Type B pancreatic cell (in vitro differentiated cells): ENCODE measurements around the gene ATP5MC2. TPM values are rescaled to one million over a fixed set of nuclear protein-coding genes. Genes with fewer than 3 reads are reported as not detected.
"Not testable (repeated sequence)": the region's sequence is repeated elsewhere in the genome, so short reads cannot be mapped to it uniquely, and the experiment has no call there.

ENCODE experiments used
- DNase-seq: peaks from one replicate; pipeline ENCODE4 v3.0.0; 2021; ENCODE audit warnings: mixed read lengths; ENCODE audit not compliant: unreplicated experiment; ENCODE audit errors: extremely low spot score
- H3K27ac Mint-ChIP-seq: 2 replicates; pipeline ENCODE4 v1.8.0; 2021; ENCODE audit warnings: mild to moderate bottlenecking, mixed read lengths
- H3K27me3 Mint-ChIP-seq: 2 replicates; pipeline ENCODE4 v1.8.0; 2021; ENCODE audit warnings: mixed read lengths
- H3K36me3 Mint-ChIP-seq: 2 replicates; pipeline ENCODE4 v1.8.0; 2021; ENCODE audit warnings: mixed read lengths
- H3K4me1 Mint-ChIP-seq: one replicate; pipeline ENCODE4 v1.8.0; 2021; ENCODE audit warnings: mixed read lengths; ENCODE audit not compliant: unreplicated experiment
- H3K4me3 Mint-ChIP-seq: 2 replicates; pipeline ENCODE4 v1.8.0; 2021; ENCODE audit warnings: mild to moderate bottlenecking, mixed read lengths
- H3K9me3 Mint-ChIP-seq: 2 replicates; pipeline ENCODE4 v1.8.0; 2021; ENCODE audit warnings: mixed read lengths
- CTCF ChIP-seq: fragments of 200-600 bp; sonication (generic); conservative IDR thresholded peaks from 2 replicates; pipeline ENCODE4 v1.5.0; 2021; ENCODE audit warnings: antibody characterized with exemption, mild to moderate bottlenecking
- long read RNA-seq: library from polyadenylated mRNA; unstranded; transcript quantifications from one replicate; pipeline ENCODE4 v2.0.0, GENCODE V29; 2020
- total RNA-seq: library from RNA; stranded (reverse); gene quantifications from 2 replicates; pipeline ENCODE4 v1.2.1, GENCODE V29; 2021; ENCODE audit warnings: low replicate concordance

The ATP5MC2 gene
- 312 and 402 TPM in 2 replicates for total RNA-seq
- long read RNA-seq, transcript ATP5MC2-203 (4 exons, 1,976 nt) = minor isoform, 18 of 84 reads
- long read RNA-seq, transcript ATP5MC2-202 (5 exons, 878 nt) = major isoform, 56 of 84 reads
- long read RNA-seq, partial matches to known transcripts = 1 of 84 reads
- long read RNA-seq, other reads (novel, unspliced or antisense) = 9 of 84 reads

GRCh38 chr12:53675701-53676607, at the start of gene ATP5MC2:
ATP5MC2 (minus strand) TSS chr12:53676083; CDS start chr12:53672614, 3,469 bp downstream.
- peak; percentile 98 for TF ChIP-seq CTCF
- Mint-ChIP-seq H3K27me3 (peaks cover 24% of the 10 kb centered on the region), H3K9me3 (no peaks in the 10 kb centered on the region), H3K4me3 (peak within 1 kb of the TSS; percentile 97), H3K27ac (peak within 1 kb of the TSS; percentile 98), H3K36me3 (peaks cover 10% of the 10 kb centered on the region), H3K4me1 (peaks cover 17% of the 10 kb centered on the region)
- peak; percentile 98 for DNase-seq

- H3K27ac Mint-ChIP-seq = no peak overlapping the region
- no peak for TF ChIP-seq CTCF
Observed at GRCh38 chr12:53722450-53723041, 46.7 kb upstream of the ATP5MC2 start.

GRCh38 chr12:53720946-53721345, 45.1 kb upstream of the ATP5MC2 start:
- peaks cover 34% of the 10 kb centered on the region for H3K36me3 Mint-ChIP-seq
- H3K4me1 Mint-ChIP-seq = no peaks in the 10 kb centered on the region
- H3K27me3 Mint-ChIP-seq = no peaks in the 10 kb centered on the region
- DNase-seq = no peak
- H3K4me3 Mint-ChIP-seq = no peak overlapping the region
- H3K27ac Mint-ChIP-seq = no peak overlapping the region
- no peak for TF ChIP-seq CTCF
- H3K9me3 Mint-ChIP-seq = no peaks in the 10 kb centered on the region

More at GRCh38 chr12:53722450-53723041, 46.7 kb upstream of the ATP5MC2 start:
- DNase-seq = no peak
- Mint-ChIP-seq H3K36me3 (peaks cover 22% of the 10 kb centered on the region), H3K4me1 (peaks cover 5% of the 10 kb centered on the region), H3K4me3 (no peak overlapping the region), H3K9me3 (no peaks in the 10 kb centered on the region), H3K27me3 (no peaks in the 10 kb centered on the region)

- no peak for TF ChIP-seq CTCF
- no peaks in the 10 kb centered on the region for H3K27me3 Mint-ChIP-seq
- no peak for DNase-seq
- H3K36me3 Mint-ChIP-seq = peaks cover 34% of the 10 kb centered on the region
- peak overlapping the region; percentile 84 for H3K27ac Mint-ChIP-seq
- H3K9me3 Mint-ChIP-seq = no peaks in the 10 kb centered on the region
- no peak overlapping the region for H3K4me3 Mint-ChIP-seq
- no peaks in the 10 kb centered on the region for H3K4me1 Mint-ChIP-seq
Observed at GRCh38 chr12:53719649-53720048, 43.8 kb upstream of the ATP5MC2 start.

GRCh38 chr12:53718567-53718966, 42.7 kb upstream of the ATP5MC2 start:
- not testable (repeated sequence) for H3K4me3 Mint-ChIP-seq, DNase-seq, H3K4me1 Mint-ChIP-seq, H3K9me3 Mint-ChIP-seq, H3K27ac Mint-ChIP-seq, H3K27me3 Mint-ChIP-seq
- H3K36me3 Mint-ChIP-seq = peaks cover 33% of the 10 kb centered on the region

- H3K27ac Mint-ChIP-seq = no peak overlapping the region
- no peaks in the 10 kb centered on the region for H3K9me3 Mint-ChIP-seq
- H3K36me3 Mint-ChIP-seq = peaks cover 38% of the 10 kb centered on the region
- no peak for TF ChIP-seq CTCF
- no peaks in the 10 kb centered on the region for H3K27me3 Mint-ChIP-seq
- no peak for DNase-seq
- no peaks in the 10 kb centered on the region for H3K4me1 Mint-ChIP-seq
- H3K4me3 Mint-ChIP-seq = no peak overlapping the region
Observed at GRCh38 chr12:53717319-53717718, 41.4 kb upstream of the ATP5MC2 start.
